Activated CD4-positive, alpha-beta T cell treated with anti-CD3 and anti-CD28 coated beads, Interleukin-2, amount 50 U/mL, for 4 hours (primary cell): ENCODE measurements around the gene LRRC7.

Experiments
- DNase-seq, 2 experiments: peaks; one replicate each; pipeline ENCODE4 v3.0.0-alpha.2; 2020

LRRC7 gene

DNA sequence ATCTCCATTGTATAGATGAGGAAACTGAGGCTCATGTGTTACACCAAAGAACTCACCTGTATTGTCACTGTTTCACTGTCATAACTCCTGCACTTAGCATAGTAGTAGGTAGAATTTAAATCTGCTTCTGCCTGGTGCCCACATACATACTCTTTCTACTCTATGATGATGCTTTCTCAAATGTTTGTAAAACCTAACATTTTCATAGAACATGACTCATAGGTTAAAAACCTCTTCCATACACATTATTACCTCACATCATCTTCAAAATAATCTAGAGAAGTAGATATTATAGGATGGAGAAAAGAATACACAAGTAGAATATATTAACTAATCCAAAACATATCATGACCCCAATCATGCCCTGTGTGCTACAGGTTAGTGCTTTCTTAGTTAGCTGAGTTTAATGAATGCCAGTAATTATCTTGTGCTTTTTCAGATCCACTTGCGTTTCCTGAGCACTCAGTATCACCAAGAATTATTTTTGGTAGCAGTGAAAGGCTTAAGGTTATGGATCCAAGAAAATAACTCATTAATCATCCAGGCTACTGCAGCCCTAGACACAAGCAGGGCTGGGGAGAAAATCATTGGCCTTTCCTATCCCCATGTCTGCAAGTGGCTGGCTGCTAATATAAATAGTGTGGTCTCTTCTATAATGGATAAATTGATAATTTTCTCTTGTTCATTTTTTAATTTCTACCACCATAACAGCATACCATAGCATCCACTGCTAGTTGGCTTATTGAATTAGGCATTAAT, 480.8 kb downstream of the LRRC7 start:
- no peak for DNase-seq

GRCh38 chr1:70051926-70052325, 484.2 kb downstream of the LRRC7 start:
- no peak for DNase-seq

DNA sequence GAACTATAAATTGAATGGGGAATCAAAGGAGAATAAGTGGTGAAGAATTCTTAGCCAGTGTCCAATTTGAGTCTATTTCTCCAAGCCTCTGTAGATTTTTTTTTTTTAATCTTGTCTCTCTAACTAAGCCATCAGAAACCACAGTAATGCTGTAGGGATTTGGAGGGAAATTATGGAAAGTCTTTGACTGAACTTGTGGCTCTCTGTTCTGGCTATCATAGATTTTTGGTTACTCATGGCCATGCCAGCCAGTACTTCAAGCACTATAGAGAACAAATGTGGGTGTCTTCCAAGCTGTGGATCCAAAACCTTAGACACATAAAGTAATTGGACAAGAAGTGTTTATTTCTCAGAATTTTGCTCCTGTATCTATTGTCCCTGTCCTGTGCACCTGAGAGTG, 489.8 kb downstream of the LRRC7 start:
- DNase-seq, result no peak

DNA sequence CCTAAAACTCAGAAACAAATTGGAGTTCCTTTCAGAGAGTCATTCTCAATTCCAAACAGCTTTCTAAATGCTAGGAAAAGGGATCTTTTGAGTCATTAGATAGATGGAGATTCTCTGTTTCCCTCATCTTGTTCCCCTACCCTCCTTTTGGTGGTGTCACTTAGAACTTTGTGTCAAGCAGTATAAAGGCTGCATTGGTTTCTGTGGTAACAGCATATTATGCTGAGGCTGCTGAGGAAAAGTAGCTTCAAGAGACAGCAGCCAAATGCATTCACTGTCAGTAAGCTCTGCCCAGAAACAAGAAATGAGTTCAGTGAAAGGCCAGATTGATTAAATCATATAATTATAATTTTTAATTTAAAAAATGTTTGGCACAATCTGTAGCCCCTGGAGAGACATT, 493.5 kb downstream of the LRRC7 start:
- DNase-seq, result no peak

- DNase-seq, result no peak
These were observed 496.1 kb downstream of the LRRC7 start for GRCh38 chr1:70063861-70064260.

GRCh38 chr1:70066711-70067110, 499.0 kb downstream of the LRRC7 start:
- DNase-seq, result no peak

- DNase-seq, result no peak
These were observed 503.9 kb downstream of the LRRC7 start for GRCh38 chr1:70071601-70072000.

- DNase-seq, result no peak
These were observed 504.6 kb downstream of the LRRC7 start for GRCh38 chr1:70072231-70072751.

GRCh38 chr1:70075761-70076160, 508.0 kb downstream of the LRRC7 start:
- no peak for DNase-seq

DNA sequence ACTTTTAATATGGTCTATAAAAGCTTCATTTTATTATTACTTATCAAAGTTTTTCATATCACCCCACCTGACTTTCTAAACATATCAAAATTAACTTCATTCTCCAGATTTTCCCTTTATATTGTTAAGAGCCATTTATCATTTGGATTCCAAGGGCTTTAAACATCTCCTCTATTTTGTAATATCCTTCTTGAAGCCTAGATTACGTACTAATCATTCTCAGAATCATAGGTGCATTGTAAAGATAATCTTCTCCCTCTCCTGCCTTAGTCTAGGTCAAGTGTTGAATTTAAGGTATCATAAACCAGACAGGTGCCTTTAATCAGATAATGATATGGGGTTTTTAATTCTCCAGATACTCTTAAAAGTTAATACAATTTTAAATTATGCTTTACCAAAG, 509.3 kb downstream of the LRRC7 start:
- DNase-seq, result no peak

GRCh38 chr1:70079546-70079945, 511.8 kb downstream of the LRRC7 start:
- DNase-seq, result no peak

GRCh38 chr1:70083519-70083918, 515.8 kb downstream of the LRRC7 start:
- no peak for DNase-seq

DNA sequence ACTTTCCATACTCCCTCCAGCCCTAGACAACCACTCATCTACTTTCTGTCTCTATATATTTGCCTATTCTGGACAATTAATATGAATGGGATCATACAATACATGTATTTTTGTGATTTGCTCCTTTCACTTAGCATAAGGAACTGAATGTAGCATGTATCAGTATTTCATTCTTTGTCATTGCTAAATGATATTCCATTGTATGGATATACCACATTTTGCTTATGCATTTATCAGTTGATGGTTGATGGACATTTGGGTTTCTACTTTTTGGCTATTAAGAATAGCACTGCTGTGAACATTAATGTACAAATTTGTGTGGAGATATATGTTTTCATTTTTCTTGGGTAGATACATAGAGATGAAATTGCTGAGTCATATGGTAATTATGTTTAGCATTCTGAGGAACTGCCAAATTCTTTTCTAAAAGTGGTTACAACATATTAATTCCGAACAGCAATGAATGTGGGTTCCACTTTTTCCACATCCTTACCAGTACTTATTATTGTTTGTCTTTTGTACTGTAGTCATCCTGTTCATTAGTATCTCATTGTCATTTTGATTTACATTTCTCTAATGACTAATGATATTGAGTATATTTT, 516.7 kb downstream of the LRRC7 start:
- DNase-seq, result no peak

DNA sequence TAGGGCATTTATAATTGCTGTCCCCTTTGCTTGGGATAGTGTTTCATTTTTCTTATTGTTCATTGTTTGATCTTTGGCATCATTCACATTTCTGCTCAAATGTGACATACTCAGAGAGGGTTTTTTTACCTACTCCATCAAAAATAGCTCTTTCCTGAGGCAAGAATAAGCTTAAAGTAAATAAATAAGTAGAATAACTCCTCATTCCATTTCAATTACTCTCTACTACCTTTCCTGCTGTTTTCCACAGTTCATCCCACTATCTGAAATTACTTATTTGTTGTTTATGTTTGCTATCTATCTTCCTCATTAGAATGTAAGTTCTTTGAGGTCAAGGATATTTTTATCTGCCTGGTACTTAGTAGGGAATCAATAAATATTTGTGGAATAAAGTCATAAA, 517.8 kb downstream of the LRRC7 start:
- no peak for DNase-seq

- no peak for DNase-seq
These were observed 519.2 kb downstream of the LRRC7 start for GRCh38 chr1:70086897-70087296.

DNA sequence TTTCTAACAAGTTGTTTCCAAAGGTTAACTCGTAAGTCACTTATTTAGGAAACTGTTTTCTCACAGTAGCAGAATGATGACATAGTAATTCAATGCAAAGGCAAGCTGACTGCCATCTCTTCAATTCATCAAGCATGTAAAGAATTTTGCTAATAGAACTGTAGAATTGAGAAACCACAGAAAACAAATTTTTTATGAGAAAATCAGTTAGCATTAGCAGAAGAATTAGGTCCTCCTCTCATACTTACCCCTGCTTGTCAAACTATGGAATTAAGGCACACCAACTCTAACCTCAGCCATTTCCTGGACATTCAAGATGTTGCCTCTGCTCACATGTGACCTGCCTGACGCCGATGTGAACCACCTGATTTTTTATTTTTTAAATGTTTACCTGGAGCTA, 522.4 kb downstream of the LRRC7 start:
- DNase-seq, result no peak

DNA sequence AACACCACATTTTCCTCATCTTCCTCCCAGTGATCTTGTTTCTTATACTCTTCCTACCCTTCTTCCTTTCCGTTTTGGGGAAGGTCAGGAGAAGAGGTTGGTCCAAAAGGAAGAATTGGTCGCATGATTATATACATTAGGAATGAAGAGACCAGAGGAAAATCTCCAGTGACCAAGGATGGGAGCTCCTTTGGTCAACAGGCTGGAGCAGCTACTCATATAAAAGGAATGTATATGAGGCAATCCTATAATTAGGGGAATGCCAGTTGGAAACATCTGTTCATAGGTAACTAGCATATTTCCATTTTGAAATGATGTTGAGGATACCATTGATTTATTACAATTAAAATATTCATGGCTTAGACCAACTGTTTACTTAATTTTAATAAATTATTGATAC, 523.2 kb downstream of the LRRC7 start:
- DNase-seq, result no peak

- DNase-seq, result no peak
These were observed 524.1 kb downstream of the LRRC7 start for GRCh38 chr1:70091811-70092210.

DNA sequence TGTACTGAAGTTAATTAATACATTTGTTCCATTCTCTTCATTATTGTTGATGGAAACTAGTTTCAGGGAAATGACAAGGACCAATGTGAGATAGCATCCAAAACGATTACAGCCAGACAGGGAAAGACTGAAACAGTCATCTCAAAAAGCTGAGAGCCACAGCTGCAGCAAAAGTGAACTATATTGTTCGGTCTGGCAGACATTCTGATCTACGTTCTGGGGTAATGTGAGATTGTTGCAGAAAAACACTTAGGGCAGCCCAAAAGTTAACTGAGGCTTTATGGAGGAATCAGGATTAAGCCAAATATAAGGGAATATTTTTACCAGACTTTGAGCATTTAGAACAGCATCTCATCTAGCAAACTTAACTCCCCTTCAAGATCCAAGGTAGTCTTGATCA, 524.8 kb downstream of the LRRC7 start:
- DNase-seq, result no peak

DNA sequence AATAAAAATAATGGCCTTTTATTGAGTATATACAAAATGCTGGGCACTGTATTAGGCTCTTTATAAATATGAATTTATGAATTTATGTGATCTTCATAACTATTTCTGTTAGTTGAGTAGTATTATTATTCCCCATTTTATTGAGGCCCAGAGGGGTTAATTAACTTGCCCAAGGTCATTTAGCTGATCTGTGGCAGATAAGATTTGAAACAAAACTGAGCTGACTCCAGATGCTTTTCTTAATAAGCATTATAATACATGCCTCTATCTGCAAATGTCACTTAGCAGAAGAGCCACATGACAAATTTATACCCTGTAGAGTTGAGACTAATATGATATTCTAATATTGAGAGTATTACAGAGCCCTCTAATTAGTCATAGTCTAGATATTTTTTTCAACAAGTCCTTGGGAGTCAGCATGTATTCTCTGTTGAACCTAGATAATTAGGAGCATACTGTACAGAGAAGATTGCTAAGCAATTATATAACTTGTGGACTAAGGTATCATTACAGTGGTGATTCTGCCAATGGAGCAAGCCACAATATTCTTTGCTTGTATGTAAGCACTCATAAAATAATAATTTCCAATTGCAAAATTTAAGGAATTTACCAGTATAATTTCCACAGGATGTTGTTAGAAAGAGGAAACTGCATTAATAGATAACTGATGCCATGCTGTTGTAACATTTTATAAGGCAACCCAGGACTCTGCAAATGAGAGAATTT, 525.7 kb downstream of the LRRC7 start:
- DNase-seq, result no peak

DNA sequence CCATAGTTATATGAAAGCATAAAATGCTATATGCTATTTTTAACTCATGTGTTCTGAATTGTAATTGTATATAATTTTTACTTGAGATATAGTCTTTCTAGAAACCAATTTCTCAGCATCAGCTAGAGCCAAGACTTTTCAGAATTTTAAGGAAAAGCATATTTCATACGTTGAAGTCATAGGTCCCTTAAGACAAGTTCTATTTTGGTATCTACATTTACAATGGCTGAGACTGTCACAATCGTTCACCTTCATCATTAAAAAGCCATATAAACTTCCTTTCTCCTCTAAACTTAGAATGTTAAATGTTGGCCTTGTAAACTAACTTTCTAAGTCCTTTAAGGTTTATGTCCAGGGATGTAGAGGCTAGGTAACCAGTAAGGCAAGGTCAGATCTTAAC, 533.5 kb downstream of the LRRC7 start:
- DNase-seq, result no peak

DNA sequence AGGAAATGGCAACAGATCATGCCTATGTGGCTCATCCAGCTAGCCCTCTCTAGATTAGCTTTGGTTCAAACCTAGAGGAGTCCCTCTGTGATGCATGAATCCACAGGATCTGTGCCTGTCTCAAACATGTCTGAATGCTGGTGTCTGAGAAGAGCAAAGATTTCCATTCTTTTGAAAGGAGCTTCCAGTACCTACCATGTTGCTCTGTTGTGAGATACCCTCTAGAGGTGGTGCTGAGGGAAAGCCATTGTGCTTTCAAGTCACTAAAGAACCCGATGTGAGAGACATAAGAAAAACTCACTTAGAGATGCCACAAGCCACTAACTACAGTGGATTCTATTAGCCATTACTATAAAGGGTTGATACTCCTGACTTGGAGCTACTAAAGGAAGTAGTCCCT, 534.1 kb downstream of the LRRC7 start:
- DNase-seq, result no peak

DNA sequence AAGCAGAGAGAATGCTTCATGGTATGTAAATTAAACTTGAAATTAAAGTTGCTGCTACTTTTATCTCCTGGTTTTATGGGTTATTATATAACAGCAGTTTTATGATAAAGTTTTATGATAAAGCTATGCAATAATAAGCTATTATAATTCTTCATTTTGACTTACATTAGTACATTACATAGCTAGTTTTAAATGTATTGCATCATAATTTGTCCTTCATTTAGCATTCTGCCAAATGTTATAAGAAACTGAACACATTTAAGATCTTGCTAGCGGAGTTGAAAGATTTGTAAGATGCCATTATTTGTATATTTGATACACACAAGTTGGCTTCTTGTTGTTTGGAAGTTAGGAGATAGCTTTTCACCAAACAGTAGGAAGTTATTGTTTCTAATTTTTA, 536.0 kb downstream of the LRRC7 start:
- DNase-seq, result no peak

GRCh38 chr1:70109241-70109640, 541.5 kb downstream of the LRRC7 start:
- DNase-seq, result no peak
